ENCODE measurements around the gene COPS3.
"Not testable (repeated sequence)": the region's sequence is repeated elsewhere in the genome, so short reads cannot be mapped to it uniquely, and the experiment has no call there.

The COPS3 gene

DNA sequence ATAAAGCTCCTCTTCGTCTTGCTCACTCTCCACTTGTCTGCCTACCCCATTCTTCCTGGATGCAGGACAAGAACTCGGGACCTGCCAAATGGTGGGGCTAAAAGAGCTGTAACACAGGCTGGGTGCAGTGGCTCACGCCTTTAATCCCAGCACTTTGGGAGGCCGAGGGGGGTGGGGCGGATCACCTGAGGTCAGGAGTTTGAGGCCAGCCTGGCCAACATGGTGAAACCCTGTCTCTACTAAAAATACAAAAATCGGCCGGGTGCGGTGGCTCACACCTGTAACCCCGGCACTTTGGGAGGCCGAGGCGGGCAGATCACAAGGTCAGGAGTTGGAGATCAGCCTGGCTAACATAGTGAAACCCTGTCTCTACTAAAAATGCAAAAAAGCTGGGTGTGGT lies 20.6 kb upstream of the COPS3 start:
- FAIRE-seq: not testable (repeated sequence)

DNA sequence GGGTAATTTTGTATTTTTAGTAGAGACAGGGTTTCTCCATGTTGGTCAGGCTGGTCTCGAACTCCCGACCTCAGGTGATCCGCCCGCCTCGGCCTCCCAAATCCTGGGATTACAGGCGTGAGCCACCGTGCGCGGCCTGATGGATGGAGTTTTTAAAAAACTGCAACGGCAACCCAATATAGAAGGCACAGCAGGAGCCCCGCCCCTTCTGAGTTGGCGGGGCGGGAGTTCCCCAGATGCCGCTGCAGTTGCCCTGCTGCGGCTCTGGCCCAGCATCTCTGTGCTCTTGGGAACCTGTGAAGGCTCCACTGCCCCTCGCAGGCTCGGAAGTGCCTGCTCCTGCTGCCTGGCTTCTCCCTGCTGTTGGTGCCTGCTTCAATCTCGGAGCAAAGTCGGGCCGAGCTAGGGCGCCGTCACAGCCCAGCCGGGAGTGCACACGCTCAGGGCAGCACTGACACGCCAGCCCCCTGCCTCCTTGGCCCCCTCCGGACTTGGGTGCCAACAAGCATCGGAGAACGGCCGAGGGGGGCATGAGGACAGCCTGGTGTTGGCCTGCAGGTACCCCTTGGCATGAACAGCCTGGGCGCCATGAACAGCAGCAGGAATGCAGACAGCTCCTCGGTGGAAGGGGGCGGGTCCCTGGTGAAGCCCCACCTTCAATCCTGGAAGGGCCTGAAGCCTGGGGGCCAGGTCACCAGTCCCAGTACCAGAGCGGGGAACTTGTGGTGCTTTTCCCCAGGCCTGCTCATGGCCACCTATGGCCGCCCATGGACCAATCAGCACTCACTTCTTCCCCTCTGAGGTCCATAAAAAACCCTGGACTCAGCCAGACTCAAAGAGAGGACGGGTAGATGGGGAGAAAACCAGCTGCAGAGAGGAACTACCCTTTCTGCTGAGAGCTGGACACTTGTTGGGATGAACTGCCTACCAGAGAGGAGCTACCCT lies 19.9 kb upstream of the COPS3 start:
- no peak for FAIRE-seq

GRCh38 chr17:17298108-17298507 lies 17.1 kb upstream of the COPS3 start:
- no peak for FAIRE-seq

- no peak for FAIRE-seq
Observed at GRCh38 chr17:17297217-17297616, 16.2 kb upstream of the COPS3 start.

GRCh38 chr17:17295141-17295540 lies 14.1 kb upstream of the COPS3 start:
- FAIRE-seq: no peak

- FAIRE-seq: no peak
Observed at GRCh38 chr17:17289701-17290100, 8.7 kb upstream of the COPS3 start.

GRCh38 chr17:17289086-17289485 lies 8.0 kb upstream of the COPS3 start:
- no peak for FAIRE-seq

GRCh38 chr17:17285951-17286350 lies 4.9 kb upstream of the COPS3 start:
- no peak for FAIRE-seq

DNA sequence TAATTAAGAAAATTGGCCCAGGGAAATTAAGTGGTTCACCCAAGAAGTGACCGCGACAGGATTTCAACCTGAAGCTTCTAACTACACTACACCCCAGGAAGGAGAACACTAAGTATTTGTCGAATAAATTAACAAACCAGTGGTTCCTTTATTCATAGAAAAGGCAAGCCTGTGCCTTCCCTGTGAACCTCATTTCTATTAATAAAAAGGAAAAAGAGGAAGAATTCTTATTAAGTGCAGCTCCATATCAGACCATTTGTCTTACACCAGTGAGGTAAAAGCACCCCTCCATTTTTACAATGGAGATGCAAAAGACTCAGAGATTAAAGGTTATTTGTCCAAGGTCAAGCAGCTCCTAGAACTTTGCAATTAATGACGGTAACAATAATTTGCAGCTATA lies 1.7 kb downstream of the COPS3 start:
- no peak for FAIRE-seq

DNA sequence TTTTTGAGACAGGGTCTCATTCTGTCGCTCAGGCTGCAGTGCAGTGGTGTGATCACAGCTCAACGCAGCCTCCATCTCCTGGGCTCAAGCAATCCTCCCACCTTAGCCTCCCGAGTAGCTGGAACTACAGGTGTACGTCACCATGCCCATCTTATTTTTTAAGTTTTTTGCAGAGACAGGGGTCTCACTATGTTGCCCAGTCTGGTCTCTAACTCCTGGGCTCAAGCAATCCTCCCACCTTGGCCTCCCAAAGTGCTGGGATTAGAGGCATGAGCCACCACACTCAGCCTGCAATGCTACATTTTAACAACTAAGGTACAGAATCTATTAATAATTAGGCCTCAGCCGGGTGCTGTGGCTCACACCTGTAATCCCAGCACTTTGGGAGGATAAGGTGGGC lies 3.6 kb downstream of the COPS3 start:
- not testable (repeated sequence) for FAIRE-seq

DNA sequence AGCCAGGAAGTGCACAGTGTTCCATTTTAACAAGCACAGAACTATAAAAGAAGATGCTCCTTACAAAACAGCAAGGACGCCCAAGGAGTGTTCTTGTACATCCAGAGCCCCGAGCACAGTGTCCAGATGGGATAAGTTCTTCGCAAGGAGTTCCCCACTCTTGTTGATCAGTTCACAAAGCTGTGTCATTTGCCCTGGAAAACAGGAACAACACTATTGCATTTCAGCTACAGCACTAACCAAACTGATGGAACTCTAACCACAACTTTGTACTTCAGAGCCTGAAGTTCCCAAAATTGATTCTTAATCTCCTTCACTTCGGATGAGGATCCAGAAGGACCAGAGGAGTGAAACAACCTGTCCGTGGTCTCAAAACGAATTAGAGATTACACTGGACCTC lies 5.1 kb downstream of the COPS3 start:
- no peak for FAIRE-seq

DNA sequence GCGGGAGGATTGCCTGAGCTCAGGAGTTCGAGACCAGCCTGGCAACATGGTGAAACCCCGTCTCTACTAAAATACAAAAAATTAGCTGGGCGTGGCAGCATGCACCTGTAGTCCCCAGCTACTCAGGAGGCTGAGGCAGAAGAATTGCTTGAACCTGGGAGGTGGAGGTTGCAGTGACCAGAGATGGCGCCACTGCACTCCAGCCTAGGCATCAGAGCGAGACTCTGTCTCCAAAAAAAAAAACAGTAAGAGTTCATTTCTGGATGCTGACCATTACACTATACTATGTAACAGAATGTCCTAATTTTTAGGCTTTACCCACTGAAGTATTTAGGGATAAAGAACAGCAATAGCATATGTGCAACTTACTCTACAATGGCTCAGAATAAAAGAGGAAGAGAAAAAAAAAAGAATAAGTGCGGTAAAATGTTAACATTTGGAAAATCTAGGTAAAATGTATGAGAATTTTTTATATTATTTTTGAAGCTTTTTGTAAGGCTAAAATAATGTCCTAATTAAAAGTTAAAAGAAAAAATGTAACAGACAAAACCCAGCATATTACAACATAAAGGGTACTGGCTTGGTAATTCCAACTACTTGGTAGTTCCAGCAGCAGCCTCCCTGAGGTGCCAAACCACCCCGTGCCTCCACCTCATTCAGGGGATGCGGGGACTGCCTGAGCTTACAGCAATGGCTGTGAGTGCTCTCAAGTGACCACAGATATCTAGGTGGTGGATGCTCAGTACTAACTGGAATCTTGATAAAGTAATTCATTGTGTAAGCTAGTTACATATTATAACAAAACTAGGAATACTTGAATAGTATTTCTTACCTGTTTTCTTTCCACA lies 10.9 kb downstream of the COPS3 start:
- no peak for FAIRE-seq

- FAIRE-seq: no peak
Observed at GRCh38 chr17:17264430-17264829, 16.6 kb downstream of the COPS3 start.

DNA sequence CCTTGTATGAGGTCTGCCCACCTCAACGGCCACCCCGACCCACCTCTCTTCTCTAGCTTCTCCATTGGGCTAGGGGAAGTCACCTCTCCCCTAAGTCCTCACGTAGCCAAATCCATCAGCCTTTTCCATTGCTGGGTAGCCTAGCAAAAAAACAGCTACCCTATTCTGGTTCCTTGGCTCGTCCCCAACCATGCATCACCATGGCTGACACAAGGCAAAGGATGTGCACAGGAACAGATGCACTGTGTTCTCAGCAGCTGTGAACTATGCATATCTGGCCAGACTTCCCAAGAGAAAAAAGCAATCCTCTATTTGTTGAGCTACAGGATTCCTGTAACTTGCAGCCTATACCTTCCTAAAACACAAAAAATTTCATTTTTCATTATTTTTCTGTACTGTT lies 22.0 kb downstream of the COPS3 start:
- FAIRE-seq: no peak

DNA sequence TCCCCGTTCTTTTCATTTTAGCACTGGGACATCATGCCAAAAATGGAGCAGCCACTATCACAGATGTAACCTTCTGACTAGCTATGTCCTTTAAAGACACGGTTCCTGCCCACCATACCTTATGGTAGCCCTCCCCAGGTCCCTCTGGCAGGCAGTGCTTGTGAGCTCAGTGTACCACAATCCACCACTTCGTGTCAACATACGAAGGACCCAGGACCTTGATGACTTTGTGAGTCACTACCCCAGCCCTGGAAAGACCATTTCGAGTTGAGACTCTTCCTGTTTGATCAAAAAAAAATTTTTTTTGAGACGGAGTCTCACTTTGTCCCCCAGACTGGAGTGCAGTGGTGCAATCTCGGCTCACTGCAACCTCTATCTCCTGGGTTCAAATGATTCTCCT lies 23.0 kb downstream of the COPS3 start:
- FAIRE-seq: no peak

DNA sequence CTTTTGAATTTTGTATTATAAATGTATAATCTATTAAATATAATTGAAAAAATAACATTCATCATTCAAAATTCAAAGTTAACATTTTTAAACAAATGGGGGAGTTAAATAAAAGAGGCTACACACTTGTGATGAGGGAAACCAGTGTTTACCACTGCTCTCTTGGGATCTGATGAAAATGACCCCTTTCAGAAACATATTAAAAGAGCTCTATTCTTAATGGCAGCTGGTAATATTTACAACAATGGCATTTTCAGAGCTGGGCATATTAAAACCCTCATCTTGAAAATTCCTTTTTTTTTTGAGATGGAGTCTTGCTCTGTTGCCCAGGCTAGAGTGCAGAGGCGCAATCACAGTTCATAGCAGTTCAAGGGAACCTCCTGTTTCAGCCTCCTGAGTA lies 24.7 kb downstream of the COPS3 start:
- FAIRE-seq: no peak

DNA sequence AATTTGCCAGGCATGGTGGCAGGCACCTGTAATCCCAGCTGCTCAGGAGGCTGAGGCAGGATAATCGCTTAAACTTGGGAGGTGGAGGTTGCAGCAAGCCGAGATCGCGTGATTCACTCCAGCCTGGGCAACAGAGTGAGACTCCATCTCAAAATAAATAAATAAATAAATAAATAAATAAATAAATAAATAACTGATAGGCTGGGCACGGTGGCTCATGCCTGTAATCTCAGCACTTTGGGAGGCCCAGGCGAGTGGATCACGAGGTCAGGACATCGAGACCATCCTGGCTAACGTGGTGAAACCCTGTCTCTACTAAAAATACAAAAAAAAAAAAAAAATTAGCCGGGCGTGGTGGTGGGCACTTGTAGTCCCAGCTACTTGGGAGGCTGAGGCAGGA lies 25.4 kb downstream of the COPS3 start:
- not testable (repeated sequence) for FAIRE-seq

GRCh38 chr17:17254036-17254435 lies 27.0 kb downstream of the COPS3 start:
- FAIRE-seq: no peak

GRCh38 chr17:17253406-17253805 lies 27.6 kb downstream of the COPS3 start:
- no peak for FAIRE-seq

DNA sequence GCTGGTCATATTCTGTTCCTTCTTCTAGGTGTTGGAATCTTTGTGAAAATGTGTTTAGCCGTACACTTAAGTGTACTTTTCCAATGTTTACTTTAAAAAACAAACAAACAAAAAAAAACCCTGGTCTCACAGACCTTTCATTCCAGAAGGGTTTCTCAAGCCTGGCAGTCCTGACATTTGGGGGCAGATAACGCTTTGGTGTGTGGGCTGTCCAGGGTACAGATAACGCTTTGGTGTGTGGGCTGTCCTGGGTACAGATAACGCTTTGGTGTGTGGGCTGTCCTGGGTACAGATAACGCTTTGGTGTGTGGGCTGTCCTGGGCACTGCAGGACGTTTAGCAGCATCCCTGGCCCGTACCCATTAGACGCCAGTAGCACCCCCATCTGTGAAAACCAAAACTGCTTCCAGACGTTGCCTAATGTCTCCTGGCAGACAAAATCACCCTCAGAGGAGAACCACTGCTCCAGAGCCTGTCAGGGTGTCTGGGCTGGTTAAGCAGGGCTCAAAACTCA lies 28.8 kb downstream of the COPS3 start:
- FAIRE-seq: no peak

DNA sequence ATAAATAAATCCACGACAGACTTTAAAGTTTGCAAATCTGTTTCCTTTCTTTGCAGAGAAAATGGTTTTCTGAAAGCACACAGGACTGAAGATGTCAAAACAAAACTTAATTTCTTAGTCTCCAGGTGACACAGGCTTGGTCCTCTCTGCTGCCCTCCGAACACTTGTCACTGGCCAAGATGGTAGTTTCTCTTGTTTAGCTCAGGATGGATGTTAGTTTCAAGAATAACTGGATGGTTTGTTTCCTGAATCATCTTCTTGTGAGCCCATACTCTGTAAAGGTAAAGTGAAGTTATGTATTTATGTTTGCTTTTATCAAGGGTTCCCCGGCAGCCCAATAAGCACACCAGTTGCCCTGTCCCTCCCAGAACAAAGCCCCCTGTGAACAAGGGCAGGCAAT lies 34.2 kb downstream of the COPS3 start:
- no peak for FAIRE-seq

GRCh38 chr17:17243163-17243562 lies 37.9 kb downstream of the COPS3 start:
- FAIRE-seq: no peak

DNA sequence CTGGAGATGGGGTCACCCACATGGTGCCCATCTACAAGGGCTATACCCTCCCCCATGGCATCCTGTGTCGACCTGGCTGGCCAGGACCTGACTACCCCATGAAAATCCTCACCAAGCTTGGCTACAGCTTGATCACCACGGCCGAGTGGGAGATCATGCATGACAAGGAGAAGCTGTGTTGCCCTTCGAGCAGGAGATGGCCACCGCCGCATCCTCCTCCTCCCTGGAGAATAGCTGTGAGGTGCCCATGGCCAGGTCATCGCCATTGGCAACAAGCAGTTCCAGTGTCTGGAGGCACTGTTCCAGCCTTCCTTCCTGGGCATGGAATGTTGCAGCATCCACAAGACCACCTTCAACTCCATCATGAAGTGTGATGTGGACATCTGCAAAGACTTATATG lies 38.8 kb downstream of the COPS3 start:
- no peak for FAIRE-seq

DNA sequence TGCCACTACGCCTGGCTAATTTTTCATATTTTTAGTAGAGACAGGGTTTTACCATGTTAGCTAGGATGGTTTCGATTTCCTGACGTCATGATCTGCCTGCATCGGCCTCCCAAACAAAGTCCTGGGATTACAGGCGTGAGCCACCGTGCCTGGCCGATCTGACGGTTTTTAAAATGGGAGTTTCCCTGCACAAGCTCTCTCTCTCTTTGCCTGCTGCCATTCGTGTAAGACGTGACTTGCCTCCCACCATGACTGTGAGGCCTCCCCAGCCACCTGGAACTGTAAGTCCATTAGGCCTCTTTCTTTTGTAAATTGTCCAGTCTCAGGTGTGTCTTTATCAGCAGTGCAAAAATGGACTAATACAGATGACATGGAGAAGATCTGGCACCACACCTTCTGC lies 39.4 kb downstream of the COPS3 start:
- no peak for FAIRE-seq

Measured in endometrium (tissue), 2 donors.